LNCaP clone FGC (cell line): Measurements from ENCODE around the gene SIGLEC10.

Experiments
- DNase-seq: peaks from one replicate; pipeline ENCODE4 v3.0.0-alpha.2; 2011; ENCODE audit warnings: low read depth
- H3K4me3 ChIP-seq: 2 replicates; pipeline ENCODE4 v1.5.1; 2011; ENCODE audit warnings: mild to moderate bottlenecking, low read depth, low read length, control low read depth
- CTCF ChIP-seq: IDR thresholded peaks from 2 replicates; pipeline ENCODE4 v1.5.1; 2012; ENCODE audit warnings: mild to moderate bottlenecking; ENCODE audit not compliant: control insufficient read depth, insufficient read depth; ENCODE audit errors: extremely low read depth

Gene SIGLEC10

GRCh38 chr19:51458899-51459505 lies 41.6 kb upstream of the SIGLEC10 start:
- TF ChIP-seq CTCF, result no peak
- no peak for DNase-seq

GRCh38 chr19:51458051-51458645 lies 40.7 kb upstream of the SIGLEC10 start, which contains the start of gene SIGLEC8:
Gene SIGLEC8, minus strand, starts transcription at chr19:51458454. Its CDS starts 67 bp downstream, at chr19:51458387.
- no peak for TF ChIP-seq CTCF
- H3K4me3 ChIP-seq, result no peak within 1 kb of the TSS
- DNase-seq, result no peak

More at GRCh38 chr19:51458899-51459505, 41.6 kb upstream of the SIGLEC10 start:
- H3K4me3 ChIP-seq, result no peak overlapping the region

GRCh38 chr19:51457351-51458013 lies 40.0 kb upstream of the SIGLEC10 start:
- no peak overlapping the region for H3K4me3 ChIP-seq
- DNase-seq, result no peak
- no peak for TF ChIP-seq CTCF

- H3K4me3 ChIP-seq, result no peak overlapping the region
- TF ChIP-seq CTCF, result no peak
- DNase-seq, result no peak
These were observed 39.3 kb upstream of the SIGLEC10 start for GRCh38 chr19:51456541-51457290.

- no peak for DNase-seq
- no peak for TF ChIP-seq CTCF
- H3K4me3 ChIP-seq, result no peak overlapping the region
These were observed 33.4 kb upstream of the SIGLEC10 start for GRCh38 chr19:51450730-51451307.

- no peak for DNase-seq
- no peak overlapping the region for H3K4me3 ChIP-seq
- no peak for TF ChIP-seq CTCF
These were observed 31.1 kb upstream of the SIGLEC10 start for GRCh38 chr19:51448411-51449016.
